NB4 (cell line): ENCODE data around the gene UBE2L5.
"Not testable (repeated sequence)": the region's sequence is repeated elsewhere in the genome, so short reads cannot be mapped to it uniquely, and the experiment has no call there.

Experiments
- DNase-seq: peaks from one replicate; pipeline ENCODE4 v3.0.0; 2010; ENCODE audit warnings: low read depth
- H3K4me3 ChIP-seq: one replicate; pipeline ENCODE4 v1.5.1; 2011; ENCODE audit warnings: mild to moderate bottlenecking, low read depth, low read length, moderate library complexity
- CTCF ChIP-seq: IDR thresholded peaks from one replicate; pipeline ENCODE4 v1.5.1; 2012; ENCODE audit warnings: low read depth, low read length
- MAX ChIP-seq: IDR thresholded peaks from 2 replicates; pipeline ENCODE4 v1.6.1; 2011; ENCODE audit warnings: low read depth, low read length
- MYC ChIP-seq: IDR thresholded peaks from 2 replicates; pipeline ENCODE4 v1.6.1; 2011; ENCODE audit warnings: low read depth, low read length
- POLR2A ChIP-seq: IDR thresholded peaks from 2 replicates; pipeline ENCODE4 v1.6.1; 2011; ENCODE audit warnings: mild to moderate bottlenecking; ENCODE audit not compliant: insufficient read length; ENCODE audit errors: extremely low read depth

UBE2L5 gene

GRCh38 chr13:30431269-30431940 is 9.1 kb downstream of the UBE2L5 start:
- DNase-seq, result no peak
- TF ChIP-seq POLR2A, result no peak
- no peak for TF ChIP-seq MYC
- no peak for TF ChIP-seq CTCF
- no peak for TF ChIP-seq MAX
- no peak overlapping the region for H3K4me3 ChIP-seq

- DNase-seq, result no peak
- H3K4me3 ChIP-seq, result no peak overlapping the region
- no peak for TF ChIP-seq POLR2A
- TF ChIP-seq MYC, result no peak
- no peak for TF ChIP-seq CTCF
These were observed 13.7 kb downstream of the UBE2L5 start for GRCh38 chr13:30435911-30436451.

- no peak for DNase-seq
- TF ChIP-seq MAX, result no peak
- TF ChIP-seq MYC, result no peak
- TF ChIP-seq CTCF, result no peak
- TF ChIP-seq POLR2A, result no peak
- H3K4me3 ChIP-seq, result no peak overlapping the region
These were observed 14.9 kb downstream of the UBE2L5 start for GRCh38 chr13:30437177-30437576.

DNA sequence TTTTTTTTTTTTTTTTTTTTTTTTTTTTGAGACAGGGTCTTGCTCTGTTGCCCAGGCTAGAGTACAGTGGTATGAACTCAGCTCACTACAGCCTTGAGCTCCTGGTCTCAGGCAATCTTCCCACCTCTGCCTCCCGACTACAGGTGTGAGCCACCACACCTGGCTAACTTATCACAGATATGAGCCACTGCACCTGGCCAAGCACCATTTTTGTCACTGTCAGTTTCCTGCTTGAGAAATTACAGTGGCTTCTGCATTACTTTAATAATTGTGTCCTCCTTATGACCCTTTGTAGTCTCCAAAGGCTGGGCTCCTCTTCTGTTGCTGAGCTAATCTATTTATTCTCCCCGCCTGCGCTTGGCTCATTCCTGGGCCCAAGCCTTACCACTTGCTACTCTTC is 16.0 kb downstream of the UBE2L5 start:
- TF ChIP-seq CTCF, result no peak
- no peak for TF ChIP-seq MAX
- no peak for TF ChIP-seq POLR2A
- TF ChIP-seq MYC, result no peak
- DNase-seq, result no peak
- no peak overlapping the region for H3K4me3 ChIP-seq

DNA sequence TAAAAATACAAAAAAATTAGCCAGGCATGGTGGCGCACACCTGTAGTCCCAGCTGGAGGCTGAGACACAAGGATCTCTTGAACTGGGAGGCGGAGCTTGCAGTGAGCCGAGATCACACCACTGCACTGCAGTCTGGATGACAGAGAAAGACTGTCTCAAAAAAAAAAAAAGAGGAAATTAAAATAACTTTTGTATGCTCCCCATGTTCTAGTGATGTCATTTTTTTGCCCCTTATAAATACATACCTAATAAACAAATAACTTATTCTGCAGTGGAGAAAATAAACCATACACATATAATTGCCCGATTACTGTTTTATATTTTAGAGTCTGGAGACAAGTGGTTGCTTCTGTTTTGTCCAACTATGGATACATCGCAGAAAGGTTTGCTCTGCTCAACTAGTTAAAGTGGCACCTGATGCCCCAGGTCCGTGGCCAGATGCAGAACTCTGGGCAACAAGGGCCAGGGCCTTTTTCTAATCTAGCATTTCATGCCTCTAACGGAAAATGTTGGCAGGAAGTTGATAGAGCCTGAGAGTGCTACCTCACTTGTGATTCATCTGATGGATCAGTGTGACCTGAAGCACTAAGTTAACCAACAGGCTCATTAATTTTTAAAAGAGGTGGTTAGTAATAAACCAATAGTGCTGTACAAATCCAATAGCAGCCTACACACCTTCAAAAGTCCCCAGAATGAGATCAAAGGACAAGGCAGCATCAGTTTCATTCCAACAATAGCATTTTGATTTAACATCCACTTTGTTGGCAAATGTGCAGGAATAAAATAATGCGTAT is 18.8 kb downstream of the UBE2L5 start:
- H3K4me3 ChIP-seq, result no peak overlapping the region
- no peak for DNase-seq
- no peak for TF ChIP-seq CTCF

GRCh38 chr13:30442926-30443325 is 20.6 kb downstream of the UBE2L5 start:
- TF ChIP-seq CTCF (no peak), MAX (no peak), POLR2A (no peak), MYC (no peak)
- no peak overlapping the region for H3K4me3 ChIP-seq
- DNase-seq, result peak; percentile 29

DNA sequence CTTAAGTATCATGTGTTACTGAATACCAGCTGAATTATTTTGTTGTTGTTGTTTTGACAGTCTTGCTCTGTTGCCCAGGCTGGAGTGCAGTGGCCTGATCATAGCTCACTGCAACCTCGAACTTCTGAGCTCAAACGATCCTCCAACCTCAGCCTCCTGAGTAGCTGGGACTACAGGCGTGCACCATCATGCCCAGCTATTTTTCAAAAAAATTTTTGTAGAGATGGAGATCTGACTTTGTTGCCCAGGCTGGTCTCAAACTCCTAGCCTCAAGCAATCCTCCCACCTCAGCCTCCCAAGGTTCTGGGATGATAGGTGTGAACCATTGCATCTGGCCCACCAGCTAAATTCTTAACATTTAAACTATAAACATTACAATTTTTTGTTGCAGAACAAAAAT is 21.2 kb downstream of the UBE2L5 start:
- not testable (repeated sequence) for DNase-seq, H3K4me3 ChIP-seq
